ENCODE results near the gene NPR3.

GRCh38 chr5:32827981-32828380 lies 116.9 kb downstream of the NPR3 start:
- TF ChIP-seq EP300 (IDR thresholded peaks at IDR 0.05) (no peak), CTCF (IDR thresholded peaks at IDR 0.05) (no peak), POLR2A (IDR thresholded peaks at IDR 0.05; ENCODE audit: low read depth) (no peak)

All from esophagus muscularis mucosa (tissue), 4 donors.